Choroid plexus epithelial cell (primary cell): Measurements from ENCODE around the gene SLC24A4.

Source experiments
- DNase-seq: peaks from one replicate; pipeline ENCODE4 v3.0.0-alpha.2; 2010; ENCODE audit warnings: low read depth
- H3K4me3 ChIP-seq: 2 replicates; pipeline ENCODE4 v1.5.1; 2011; ENCODE audit warnings: low read depth, mild to moderate bottlenecking, control low read depth, low read length, moderate library complexity
- TF ChIP-seq, protein P1 (sequence below): conservative IDR thresholded peaks from 2 replicates; pipeline ENCODE4 v1.5.1; 2011; ENCODE audit warnings: low read depth, mild to moderate bottlenecking, control low read depth, inconsistent platforms, low read length, moderate library complexity

Gene SLC24A4

DNA sequence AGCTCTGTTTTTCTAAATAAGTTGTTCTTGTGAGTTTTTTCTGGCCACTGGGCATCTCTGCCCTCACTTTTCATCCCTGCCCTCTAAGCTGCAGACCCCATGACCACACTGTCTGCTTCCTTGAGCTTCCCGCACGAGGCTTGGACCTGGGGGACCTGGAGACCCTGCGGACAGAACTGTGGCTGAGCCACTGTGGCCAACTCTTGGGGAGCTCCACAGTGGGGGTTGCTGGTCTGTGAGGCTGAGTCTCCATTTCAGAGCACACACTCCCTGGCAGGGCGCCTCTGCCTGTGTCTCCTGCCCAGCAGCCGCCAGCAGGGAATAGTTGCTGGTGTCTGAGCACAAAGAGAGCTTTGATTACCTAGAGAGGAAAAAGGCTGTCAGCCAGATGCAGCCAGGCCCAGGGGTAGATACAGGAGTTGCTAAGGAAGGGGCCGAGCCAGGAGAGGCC, 177.6 kb downstream of the SLC24A4 start:
- TF ChIP-seq, protein P1, sequence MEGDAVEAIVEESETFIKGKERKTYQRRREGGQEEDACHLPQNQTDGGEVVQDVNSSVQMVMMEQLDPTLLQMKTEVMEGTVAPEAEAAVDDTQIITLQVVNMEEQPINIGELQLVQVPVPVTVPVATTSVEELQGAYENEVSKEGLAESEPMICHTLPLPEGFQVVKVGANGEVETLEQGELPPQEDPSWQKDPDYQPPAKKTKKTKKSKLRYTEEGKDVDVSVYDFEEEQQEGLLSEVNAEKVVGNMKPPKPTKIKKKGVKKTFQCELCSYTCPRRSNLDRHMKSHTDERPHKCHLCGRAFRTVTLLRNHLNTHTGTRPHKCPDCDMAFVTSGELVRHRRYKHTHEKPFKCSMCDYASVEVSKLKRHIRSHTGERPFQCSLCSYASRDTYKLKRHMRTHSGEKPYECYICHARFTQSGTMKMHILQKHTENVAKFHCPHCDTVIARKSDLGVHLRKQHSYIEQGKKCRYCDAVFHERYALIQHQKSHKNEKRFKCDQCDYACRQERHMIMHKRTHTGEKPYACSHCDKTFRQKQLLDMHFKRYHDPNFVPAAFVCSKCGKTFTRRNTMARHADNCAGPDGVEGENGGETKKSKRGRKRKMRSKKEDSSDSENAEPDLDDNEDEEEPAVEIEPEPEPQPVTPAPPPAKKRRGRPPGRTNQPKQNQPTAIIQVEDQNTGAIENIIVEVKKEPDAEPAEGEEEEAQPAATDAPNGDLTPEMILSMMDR = no peak
- no peak for DNase-seq
- H3K4me3 ChIP-seq = no peak overlapping the region

DNA sequence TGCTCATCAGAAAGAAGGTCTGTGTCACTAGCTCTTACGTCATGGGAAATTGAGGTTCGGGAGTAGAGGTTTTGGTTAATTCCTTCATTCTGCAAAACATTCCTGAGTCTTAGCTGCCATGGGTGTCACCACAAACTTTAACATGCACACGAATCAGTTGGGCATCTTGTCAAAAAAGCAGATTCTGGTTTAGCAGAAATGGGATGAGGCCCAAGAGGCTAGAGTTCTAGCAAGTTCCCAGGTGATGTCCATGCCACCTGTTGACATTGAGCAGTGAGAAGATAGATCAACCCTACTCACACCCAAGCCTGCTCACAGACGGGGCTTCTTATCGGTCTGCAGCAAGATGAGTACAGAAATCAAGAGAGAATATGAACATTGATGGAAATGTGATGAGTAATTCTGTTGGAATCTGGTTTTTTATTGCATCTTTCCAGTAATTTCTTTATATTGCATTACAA, 179.0 kb downstream of the SLC24A4 start:
- peak; percentile 58 for DNase-seq
- TF ChIP-seq, protein P1 = no peak
- H3K4me3 ChIP-seq = no peak overlapping the region

DNA sequence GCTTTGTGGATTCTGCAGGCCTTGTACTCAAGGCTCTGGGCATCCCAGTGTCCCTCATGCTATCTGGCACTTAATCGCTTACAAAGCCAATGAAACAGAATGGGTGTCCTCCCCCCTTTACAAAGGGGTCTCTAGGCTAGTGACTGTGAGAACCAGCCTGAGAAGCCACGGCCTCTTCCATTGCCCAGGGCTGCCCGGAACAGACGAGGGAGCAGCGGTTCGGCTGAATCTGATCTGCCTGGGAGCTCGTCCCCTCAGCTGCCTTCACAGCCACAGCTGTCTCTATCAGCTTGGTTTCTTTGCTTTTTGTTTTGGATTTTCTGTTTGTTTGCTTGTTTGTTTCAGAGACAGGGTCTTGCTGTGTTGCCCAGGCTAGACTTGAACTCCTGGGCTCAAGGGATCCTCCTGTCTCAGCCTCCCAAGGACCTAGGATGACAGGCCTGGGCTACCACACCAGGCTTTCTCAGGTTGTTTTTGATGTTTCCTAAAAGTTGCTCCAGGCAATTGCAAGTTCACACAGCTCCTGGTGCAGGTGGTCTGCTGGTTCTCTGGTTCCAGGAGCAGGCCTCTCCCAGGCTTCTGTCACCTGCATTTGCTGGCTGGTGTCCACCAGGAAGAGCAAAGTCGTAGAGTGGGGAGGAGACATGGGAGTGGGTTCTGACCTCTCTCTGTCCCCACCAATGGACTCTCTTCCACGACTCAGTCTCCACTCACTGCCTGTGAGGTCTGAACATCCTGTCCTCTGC, 179.7 kb downstream of the SLC24A4 start:
- no peak for DNase-seq
- no peak overlapping the region for H3K4me3 ChIP-seq

DNA sequence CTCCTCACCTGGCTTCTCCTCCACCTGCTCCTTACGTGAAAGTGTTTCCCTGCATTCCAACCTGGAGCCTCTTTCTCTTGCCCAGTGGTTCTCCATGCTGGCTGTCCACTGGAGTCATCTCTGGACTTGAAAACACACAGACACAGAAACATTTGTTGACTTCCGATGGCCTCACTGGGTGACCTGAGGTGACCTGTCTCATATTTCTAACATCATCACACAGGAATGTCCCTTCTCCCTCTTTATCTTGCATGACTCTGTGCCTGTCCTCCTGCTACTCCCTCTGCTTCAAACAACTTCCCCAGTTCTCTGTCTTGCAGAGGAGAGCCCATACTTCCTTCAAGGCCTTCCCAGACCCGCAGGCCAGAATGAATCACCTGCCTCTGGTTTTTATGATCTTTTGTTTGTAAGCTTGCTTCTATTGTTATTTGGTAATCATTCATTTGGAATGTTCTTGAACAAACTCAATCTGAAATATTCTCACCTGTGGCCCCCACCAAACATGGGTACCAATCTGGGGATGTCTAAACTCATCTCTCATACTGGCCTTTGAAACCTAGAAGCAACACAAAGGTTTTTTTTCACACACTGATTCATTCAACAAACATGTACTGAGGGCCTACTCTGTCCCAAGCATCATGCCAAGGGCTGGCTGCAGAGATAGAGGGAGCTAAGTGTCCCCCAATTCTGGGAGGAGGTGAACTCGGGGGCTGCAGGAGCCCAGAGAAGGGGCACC, 181.0 kb downstream of the SLC24A4 start:
- TF ChIP-seq, protein P1 = no peak
- no peak overlapping the region for H3K4me3 ChIP-seq
- DNase-seq = peak; percentile 40

More for the DNA sequence above, 179.7 kb downstream of the SLC24A4 start:
- TF ChIP-seq, protein P1 = no peak

DNA sequence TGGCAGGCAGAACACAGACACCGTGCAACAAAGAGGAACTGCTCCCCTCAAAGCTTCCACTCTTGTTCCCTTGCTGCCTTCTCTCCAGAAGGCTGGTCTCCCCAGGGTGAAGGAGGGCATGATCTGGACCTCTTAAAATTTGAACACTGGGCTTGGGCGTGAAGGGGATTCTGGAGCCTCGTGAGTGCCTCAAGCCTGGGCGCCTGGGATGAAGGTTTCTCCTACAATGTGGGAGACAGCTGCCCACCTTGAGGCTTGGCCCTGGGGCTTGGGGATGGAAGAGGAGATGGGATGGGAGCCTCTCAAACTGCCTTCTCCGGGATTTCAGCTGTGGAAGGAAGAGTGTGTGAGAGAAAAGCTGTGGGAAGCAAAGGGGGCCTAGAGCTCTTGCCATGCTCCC, 182.9 kb downstream of the SLC24A4 start:
- no peak for DNase-seq

DNA sequence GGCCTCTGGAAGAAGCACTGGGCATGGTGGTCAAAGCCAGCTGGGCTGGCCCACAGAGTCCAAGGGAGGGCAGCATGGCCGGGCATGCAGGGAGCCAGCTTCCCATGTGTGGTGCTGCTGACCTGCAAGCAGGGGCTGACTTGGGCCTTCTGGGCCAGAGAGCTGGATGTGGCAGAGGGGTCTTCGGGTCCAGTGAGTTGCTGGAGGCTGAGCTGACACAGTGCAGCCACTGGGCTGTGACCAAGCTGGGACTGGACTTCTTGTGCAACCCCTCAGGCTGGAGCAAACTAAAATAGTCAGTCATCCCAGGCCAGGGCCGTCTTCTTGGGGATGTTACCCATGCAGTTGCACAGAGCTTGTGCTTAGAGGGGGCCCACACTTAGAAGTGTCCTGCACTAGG, 183.3 kb downstream of the SLC24A4 start:
- no peak overlapping the region for H3K4me3 ChIP-seq
- DNase-seq = no peak
- TF ChIP-seq, protein P1 = no peak

More for the DNA sequence above, 182.9 kb downstream of the SLC24A4 start:
- H3K4me3 ChIP-seq = no peak overlapping the region
- TF ChIP-seq, protein P1 = no peak
